Mammary epithelial cell (primary cell): ENCODE results near the gene CRYGS.

ENCODE experiments used
- CTCF ChIP-seq, 2 donors: IDR thresholded peaks in 1 of 2; conservative IDR thresholded peaks in 1 of 2; 2 replicates each; pipeline ENCODE4 v1.5.1; 2011 to 2012; ENCODE audit warnings: inconsistent platforms in 2 of 2, low read length in 2 of 2, mild to moderate bottlenecking in 2 of 2, control low read depth in 1 of 2, low read depth in 1 of 2; ENCODE audit not compliant: insufficient read depth in 1 of 2; ENCODE audit errors: extremely low read depth in 1 of 2
- EZH2 ChIP-seq: IDR thresholded peaks from 2 replicates; pipeline ENCODE4 v1.6.1; 2012; ENCODE audit warnings: low read length, inconsistent platforms, borderline replicate concordance

GRCh38 chr3:186510374-186511079 lies 33.7 kb downstream of the CRYGS start:
- TF ChIP-seq CTCF (conservative IDR thresholded peaks at IDR 0.05 in 1 of 2, IDR thresholded peaks at IDR 0.05 in 1 of 2; ENCODE audit: extremely low read depth in 1 of 2, insufficient read depth in 1 of 2, low read depth in 1 of 2, low read length in 2 of 2) = peak in 1 of 2 donors; percentile 6
- no peak for TF ChIP-seq EZH2
